NB4 (cell line): ENCODE results near the gene SIRT7.
"Not testable (repeated sequence)": the region's sequence is repeated elsewhere in the genome, so short reads cannot be mapped to it uniquely, and the experiment has no call there.

Experiments used
- DNase-seq: peaks from one replicate; pipeline ENCODE4 v3.0.0; 2010; ENCODE audit warnings: low read depth
- H3K4me3 ChIP-seq: one replicate; pipeline ENCODE4 v1.5.1; 2011; ENCODE audit warnings: mild to moderate bottlenecking, low read depth, low read length, moderate library complexity
- CTCF ChIP-seq: IDR thresholded peaks from one replicate; pipeline ENCODE4 v1.5.1; 2012; ENCODE audit warnings: low read depth, low read length
- MAX ChIP-seq: IDR thresholded peaks from 2 replicates; pipeline ENCODE4 v1.6.1; 2011; ENCODE audit warnings: low read depth, low read length
- MYC ChIP-seq: IDR thresholded peaks from 2 replicates; pipeline ENCODE4 v1.6.1; 2011; ENCODE audit warnings: low read depth, low read length
- POLR2A ChIP-seq: IDR thresholded peaks from 2 replicates; pipeline ENCODE4 v1.6.1; 2011; ENCODE audit warnings: mild to moderate bottlenecking; ENCODE audit not compliant: insufficient read length; ENCODE audit errors: extremely low read depth

Gene SIRT7

DNA sequence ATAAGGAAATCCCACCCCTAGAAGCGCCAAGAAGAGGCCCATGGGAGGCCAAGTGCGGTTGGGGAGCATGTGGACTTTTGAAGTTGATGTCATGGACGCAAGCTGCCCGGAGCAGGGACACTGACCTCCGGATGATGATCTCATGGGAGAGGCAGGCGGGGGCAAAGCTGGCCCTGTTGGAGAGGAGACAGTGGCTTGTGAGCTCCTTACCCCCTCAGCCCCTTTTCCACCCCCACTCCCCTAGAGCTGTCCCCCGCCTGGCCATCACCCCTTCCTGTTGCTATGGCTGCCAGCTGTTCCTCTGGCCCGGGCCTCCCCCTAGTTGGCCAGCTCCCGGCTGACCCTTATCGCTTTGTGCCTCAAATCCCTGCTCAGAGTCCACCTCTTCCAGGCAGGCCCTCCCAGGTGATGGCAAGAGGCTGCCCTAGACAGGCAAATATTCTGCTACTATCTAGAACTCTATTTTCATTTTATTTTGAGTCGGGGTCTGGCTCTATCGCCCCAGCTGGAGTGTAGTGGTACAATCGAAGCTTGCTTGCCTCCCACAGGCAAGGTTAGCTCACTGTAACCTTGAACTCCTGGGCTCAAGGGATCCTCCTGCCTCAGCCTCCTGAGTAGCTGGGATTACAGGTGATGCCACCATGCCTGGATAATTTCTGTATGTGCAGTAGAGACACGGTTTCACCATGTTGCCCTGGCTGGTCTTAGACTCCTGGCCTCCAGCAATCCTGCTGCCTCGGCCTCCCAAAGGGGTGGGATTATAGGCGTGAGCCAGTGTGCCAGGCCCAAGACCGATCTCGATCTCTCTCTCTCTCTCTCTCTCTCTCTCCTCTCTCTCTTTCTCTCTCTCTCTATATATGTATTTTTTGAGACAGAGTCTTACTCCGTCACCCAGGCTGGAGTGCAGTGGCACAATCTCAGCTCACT lies 36.4 kb upstream of the SIRT7 start:
- H3K4me3 ChIP-seq = no peak overlapping the region
- TF ChIP-seq MAX (no peak), MYC (no peak), CTCF (no peak), POLR2A (no peak)
- no peak for DNase-seq

- not testable (repeated sequence) for H3K4me3 ChIP-seq, DNase-seq
Observed at GRCh38 chr17:81953443-81953842, 35.5 kb upstream of the SIRT7 start.

DNA sequence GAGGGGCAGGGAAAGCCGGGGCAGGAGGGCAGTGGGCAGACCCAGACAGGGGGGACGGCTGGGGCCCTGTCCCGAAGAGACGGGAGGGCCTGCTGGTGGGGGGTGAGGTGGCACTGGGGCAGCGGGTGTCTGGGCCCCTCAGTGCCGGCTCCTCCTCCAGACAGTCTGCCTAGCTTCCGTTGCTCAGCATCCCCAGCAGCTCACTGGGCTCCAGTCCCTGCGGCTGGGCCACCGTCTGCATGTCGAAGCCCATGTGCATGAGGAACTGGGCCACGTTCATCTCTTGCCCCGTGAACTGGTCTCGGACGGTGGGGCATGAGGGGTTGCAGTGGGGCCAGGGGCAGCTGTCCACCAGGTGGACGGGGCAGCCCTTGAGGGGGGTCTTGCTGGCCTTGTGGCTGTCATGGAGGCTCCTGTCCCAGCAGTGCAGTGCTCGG lies 34.8 kb upstream of the SIRT7 start:
- no peak for DNase-seq
- H3K4me3 ChIP-seq = no peak overlapping the region
- TF ChIP-seq CTCF (no peak), MAX (no peak), POLR2A (no peak), MYC (no peak)

GRCh38 chr17:81951785-81952684 lies 34.1 kb upstream of the SIRT7 start:
- TF ChIP-seq CTCF (no peak), MYC (no peak), MAX (no peak), POLR2A (no peak)
- no peak overlapping the region for H3K4me3 ChIP-seq
- no peak for DNase-seq

DNA sequence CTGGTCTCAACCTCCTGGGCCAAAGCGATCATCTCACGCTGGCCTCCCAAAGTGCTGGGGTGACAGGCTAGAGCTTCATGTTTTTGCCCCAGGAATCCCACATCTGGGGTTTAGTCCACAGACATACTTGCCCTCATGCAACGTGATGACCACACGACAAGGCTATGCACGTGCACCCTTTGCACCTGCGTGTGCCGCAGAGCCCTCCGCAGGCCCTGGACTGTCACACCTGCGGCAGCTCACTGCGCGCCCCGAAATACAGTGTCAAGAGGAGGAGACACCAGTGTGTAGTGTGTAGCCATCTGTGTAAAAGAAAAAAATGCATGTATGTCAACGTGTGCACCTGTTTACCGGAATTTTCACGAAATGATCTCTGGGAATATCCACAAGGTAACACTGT lies 32.5 kb upstream of the SIRT7 start:
- TF ChIP-seq CTCF (no peak), POLR2A (no peak), MYC (no peak), MAX (no peak)
- no peak overlapping the region for H3K4me3 ChIP-seq
- DNase-seq = no peak

DNA sequence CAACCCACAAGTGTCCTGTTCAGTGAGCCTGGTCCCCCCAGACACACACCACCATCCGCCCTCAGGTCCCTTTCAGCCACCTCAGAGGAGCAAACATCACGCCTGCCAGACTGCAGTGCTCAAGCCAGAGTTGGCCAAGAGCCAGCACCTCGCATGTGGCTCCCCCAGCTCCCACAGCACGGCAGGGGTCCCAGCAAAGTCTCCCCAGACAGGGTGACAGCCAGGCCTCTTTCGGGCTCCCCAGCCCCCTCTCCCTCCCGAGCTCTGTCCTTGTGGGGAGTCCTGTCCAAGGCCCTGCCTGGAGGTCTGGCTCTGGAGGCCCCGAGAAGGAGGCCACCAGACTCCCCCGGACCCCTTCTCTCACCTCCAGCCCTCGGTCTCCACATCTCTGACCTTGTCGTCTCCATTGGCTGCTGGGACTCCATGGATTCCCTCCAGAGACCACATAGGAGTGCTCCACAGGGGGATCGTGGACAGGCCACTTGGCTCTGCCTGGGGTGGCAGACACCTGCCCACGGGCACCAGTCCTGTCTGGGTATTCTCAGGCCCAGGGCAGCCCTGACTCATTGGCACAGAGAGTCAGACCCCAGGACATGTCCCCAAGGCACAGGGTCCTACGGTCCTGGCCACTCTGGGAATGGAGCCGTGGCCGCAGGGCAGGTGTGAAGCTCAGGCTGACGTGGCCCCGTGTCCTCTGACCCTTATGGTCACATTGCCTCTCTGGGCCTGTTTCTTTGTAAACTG lies 30.8 kb upstream of the SIRT7 start:
- no peak for DNase-seq
- no peak for TF ChIP-seq POLR2A
- no peak for TF ChIP-seq CTCF
- no peak for TF ChIP-seq MYC
- no peak for TF ChIP-seq MAX
- H3K4me3 ChIP-seq = no peak overlapping the region
